NCI-H2171 treated with DMSO at 0.1 percent for 48 hours (cell line): ENCODE measurements around the gene PRKCH.

Source experiments
- DNase-seq: peaks from one replicate; lab custom pipeline; 2025; lab: John Stamatoyannopoulos, UW

The PRKCH gene

DNA sequence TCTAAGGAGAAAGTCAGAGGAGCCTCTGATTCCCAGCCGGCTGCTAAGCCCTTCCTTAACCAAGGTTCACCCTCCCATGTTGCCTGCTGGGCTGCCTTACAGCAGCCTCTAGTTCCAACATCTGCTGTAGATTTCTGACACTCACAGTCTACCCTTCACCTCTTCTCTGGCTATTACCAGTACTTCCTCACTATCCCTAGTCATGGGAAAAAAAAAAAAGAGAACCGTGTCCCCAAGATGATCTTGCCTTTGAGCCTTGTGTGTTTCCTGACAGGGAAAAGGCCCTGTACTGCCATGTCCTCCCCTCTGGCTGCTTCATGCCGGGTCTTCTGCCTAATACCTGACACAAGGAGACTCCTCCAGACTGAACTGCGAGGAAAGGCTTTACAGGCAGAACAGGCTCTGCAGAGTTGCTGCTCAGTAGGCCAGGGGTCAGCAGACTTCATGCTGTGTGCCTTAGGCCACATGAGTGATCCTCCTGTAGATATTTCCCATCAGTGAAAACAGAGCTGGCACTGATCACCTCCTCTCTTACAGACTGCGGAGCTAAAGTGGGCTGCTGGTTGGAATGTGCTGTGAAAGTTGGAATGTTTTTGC lies 46.8 kb downstream of the PRKCH start:
- DNase-seq: no peak

GRCh38 chr14:61368781-61369453 lies 47.5 kb downstream of the PRKCH start:
- no peak for DNase-seq

GRCh38 chr14:61369454-61369810 lies 48.1 kb downstream of the PRKCH start:
- no peak for DNase-seq

- no peak for DNase-seq
Observed at GRCh38 chr14:61372379-61372778, 51.0 kb downstream of the PRKCH start.

DNA sequence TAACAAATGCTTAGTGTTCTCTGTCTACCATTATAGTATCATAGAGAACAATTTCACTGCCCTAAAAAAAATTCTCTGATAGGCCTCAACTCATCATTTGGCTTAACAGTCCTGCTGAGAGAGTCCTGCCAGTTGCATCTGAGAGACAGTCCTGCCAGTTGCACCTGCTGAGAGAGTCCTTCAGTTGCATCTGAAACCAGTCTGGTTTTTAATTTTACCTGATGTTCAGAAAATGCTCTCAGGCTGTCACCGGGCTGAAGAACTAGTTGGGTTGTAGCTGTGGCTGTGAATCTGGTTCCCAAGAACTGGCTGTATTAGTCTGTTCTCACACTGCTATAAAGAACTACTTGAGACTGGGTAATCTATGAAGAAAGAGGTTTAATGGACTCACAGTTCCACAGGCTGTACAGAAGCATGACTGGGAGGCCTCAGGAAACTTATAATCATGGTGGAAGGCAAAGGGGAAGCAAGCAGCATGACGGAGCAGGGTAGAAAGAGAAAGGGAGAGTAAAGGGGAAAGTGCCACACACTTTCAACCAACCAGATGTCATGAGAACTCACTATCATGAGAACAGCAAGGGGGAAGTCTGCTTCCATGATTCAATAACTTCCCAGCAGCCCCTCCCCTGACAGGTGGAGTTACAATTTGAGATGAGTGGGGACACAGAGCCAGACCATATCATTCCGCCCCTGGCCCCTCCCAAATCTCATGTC lies 51.6 kb downstream of the PRKCH start:
- DNase-seq: no peak

DNA sequence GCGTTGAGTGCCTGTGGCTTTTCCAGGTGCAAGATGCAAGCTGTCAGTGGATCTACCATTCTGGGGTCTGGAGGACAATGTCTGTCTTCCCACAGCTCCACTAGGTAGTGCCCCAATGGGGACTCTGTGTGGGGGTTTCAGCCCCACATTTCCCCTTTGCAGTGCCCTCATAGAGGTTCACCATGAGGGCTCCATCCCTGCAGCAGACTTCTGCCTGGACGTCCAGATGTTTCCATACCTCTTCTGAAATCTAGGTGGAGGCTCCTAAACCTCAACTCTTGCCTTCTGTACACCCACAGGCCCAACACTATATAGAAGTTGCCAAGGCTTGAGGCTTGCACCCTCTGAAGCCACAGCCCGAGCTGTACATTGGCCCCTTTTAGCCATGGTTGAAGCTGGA lies 52.9 kb downstream of the PRKCH start:
- no peak for DNase-seq

DNA sequence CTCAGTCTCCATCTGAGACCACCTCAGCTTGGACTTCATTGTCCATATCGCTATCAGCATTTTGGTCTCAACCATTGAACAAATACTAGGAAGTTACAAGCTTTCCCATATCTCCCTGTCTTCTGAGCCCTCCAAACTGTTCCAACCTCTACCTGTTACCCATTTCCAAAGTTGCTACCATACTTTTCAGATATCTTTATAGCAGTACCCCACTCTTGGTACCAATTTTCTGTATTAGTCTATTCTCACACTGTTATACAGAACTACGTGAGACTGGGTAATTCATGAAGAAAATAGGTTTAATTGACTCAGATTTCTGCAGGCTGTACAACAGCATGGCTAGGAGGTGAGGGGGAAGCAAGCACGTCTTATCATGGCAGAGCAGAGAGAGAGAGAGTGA lies 53.8 kb downstream of the PRKCH start:
- DNase-seq: no peak

GRCh38 chr14:61376314-61376713 lies 54.9 kb downstream of the PRKCH start:
- no peak for DNase-seq

DNA sequence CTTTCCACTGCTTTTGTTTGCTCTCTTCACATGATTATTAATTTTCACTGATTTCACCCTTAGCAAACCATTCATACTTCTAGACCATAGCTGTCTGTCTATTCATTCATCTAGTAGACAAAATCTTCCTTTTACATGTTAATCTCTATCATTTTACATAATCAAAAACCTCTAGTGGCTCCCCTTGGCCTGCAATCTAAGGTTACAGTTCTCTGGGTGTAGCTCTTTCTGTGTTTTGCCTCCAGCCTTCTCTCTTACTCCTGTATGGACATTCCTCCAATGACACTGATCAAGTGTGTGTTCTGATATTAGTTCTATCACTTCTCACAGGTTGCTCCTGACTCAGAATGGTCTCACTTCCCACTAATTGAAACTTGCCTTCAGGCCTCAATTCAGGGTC lies 56.4 kb downstream of the PRKCH start:
- DNase-seq: no peak

DNA sequence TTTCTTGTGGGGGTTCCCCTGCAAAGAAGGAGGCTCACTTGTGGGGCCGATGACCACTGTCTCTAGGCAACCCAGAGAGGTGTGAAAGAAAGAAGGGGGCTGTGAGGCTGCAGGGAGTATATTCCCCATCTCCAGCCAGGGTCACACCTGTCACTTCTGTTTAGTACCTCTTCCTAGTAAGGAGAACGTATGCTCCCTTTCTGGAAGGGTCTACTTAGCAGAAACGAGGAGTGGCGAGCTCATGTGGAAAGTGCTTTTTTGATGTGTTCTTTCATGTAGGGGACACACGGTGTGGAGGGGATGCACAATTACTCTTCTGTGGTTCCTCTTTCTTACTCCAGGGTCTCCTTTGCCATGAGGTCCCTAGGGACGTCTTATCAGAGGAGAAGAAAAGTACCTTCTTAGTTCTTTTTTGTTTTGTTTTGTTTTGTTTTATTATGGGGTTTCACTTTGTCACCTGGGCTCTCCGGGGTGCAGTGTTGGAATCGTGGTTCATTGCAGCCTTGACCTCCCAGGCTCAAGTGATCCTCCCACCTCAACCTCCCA lies 58.3 kb downstream of the PRKCH start:
- no peak for DNase-seq

- DNase-seq: no peak
Observed at GRCh38 chr14:61380984-61381383, 59.6 kb downstream of the PRKCH start.

DNA sequence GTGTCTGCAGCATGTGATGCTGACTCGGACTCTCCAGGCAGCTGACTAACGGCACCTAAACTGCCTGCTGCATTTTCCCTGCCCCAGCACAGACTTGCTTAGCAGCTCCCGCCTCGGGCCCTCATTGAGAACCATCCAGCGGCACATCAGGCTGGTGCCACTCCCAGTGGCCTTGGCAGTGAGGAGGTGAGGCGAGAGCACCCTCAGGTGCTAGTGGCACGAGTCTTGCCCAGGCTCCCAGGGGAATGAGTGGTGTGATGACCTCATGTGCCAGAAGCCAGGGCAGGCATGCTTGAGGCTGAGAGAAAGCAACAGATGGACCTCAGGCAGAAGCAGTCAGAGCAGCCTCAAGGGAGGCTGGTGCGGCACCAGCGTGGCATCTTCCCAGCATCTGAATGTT lies 60.2 kb downstream of the PRKCH start:
- DNase-seq: peak; percentile 72

DNA sequence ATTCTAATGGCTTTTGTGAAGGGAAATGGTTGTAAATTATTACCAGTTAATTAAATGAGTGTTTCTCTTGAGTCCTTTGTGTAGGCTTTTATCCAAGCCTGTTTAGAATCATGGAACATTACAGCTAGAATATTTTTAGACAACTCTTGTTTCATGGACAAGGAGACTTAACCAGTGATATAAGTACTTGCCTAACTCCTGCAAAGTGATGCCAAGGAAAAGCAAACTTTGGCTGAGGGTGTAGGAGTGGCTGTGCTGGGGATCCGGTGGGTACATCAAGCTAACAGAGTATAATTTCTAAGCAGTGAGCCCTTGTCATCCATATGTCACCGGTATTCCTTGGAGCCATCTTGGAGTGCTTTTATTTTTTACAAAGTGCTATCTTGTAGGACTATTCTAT lies 61.5 kb downstream of the PRKCH start:
- DNase-seq: no peak

- DNase-seq: no peak
Observed at GRCh38 chr14:61385002-61385685, 63.8 kb downstream of the PRKCH start.

GRCh38 chr14:61386173-61386772 lies 64.9 kb downstream of the PRKCH start:
- DNase-seq: no peak

DNA sequence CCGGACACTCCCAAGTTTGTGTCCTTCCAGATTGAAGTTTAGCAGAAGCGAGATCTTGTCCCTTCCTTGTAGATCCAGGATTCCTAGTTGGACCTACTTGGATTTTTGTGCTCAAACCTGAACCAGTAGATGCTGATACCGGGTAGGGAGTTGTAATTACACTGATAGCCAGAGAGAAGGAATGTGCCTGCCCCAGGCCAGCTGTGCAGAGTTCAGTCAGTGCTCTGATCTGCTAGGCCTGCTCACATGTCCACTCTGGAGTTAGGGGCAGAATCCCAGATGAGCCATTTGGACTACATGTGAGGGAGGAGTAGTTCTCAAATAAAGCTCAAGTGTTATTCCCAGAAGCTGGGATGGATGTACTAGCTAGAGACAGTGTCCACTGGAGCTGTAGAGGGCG lies 65.7 kb downstream of the PRKCH start:
- DNase-seq: no peak

- DNase-seq: no peak
Observed at GRCh38 chr14:61388173-61388975, 67.0 kb downstream of the PRKCH start.

DNA sequence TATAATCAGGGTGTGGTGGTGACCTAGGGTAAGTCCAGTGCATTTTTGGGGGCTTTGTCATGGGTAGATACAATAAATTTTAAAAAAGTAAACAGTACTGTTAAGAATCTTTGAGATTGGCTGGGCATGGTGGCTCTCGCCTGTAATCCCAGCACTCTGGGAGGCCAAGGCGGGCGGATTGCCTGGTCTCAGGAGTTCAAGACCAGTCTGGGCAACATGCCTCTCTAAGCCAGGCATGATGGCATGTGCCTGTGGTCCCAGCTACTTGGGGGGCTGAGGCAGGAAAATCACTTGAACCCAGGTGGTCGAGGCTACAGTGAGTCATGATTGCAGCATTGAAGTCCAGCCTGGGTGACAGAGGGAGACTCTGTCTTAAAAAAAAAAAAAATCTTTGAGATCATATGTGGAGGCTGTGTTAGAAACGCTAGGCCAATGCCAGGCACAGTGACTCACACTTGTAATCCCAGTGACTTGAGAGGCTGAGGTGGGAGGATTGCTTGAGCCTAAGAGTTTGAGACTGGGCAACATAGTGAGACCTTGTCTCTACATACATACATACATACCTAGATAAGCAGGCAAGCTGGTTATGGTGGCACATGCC lies 67.7 kb downstream of the PRKCH start:
- no peak for DNase-seq

- DNase-seq: no peak
Observed at GRCh38 chr14:61391119-61391518, 69.7 kb downstream of the PRKCH start.

- no peak for DNase-seq
Observed at GRCh38 chr14:61392297-61392696, 70.9 kb downstream of the PRKCH start.

GRCh38 chr14:61394542-61394941 lies 73.2 kb downstream of the PRKCH start:
- DNase-seq: no peak
